Measurements from ENCODE around the gene PCDHA12.
"Not testable (repeated sequence)": the region's sequence is repeated elsewhere in the genome, so short reads cannot be mapped to it uniquely, and the experiment has no call there.

PCDHA12 gene, protein sequence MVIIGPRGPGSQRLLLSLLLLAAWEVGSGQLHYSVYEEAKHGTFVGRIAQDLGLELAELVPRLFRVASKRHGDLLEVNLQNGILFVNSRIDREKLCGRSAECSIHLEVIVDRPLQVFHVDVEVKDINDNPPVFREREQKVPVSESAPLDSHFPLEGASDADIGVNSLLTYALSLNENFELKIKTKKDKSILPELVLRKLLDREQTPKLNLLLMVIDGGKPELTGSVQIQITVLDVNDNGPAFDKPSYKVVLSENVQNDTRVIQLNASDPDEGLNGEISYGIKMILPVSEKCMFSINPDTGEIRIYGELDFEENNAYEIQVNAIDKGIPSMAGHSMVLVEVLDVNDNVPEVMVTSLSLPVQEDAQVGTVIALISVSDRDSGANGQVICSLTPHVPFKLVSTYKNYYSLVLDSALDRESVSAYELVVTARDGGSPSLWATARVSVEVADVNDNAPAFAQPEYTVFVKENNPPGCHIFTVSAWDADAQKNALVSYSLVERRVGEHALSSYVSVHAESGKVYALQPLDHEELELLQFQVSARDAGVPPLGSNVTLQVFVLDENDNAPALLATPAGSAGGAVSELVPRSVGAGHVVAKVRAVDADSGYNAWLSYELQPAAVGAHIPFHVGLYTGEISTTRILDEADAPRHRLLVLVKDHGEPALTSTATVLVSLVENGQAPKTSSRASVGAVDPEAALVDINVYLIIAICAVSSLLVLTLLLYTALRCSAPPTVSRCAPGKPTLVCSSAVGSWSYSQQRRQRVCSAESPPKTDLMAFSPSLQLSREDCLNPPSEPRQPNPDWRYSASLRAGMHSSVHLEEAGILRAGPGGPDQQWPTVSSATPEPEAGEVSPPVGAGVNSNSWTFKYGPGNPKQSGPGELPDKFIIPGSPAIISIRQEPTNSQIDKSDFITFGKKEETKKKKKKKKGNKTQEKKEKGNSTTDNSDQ

DNA sequence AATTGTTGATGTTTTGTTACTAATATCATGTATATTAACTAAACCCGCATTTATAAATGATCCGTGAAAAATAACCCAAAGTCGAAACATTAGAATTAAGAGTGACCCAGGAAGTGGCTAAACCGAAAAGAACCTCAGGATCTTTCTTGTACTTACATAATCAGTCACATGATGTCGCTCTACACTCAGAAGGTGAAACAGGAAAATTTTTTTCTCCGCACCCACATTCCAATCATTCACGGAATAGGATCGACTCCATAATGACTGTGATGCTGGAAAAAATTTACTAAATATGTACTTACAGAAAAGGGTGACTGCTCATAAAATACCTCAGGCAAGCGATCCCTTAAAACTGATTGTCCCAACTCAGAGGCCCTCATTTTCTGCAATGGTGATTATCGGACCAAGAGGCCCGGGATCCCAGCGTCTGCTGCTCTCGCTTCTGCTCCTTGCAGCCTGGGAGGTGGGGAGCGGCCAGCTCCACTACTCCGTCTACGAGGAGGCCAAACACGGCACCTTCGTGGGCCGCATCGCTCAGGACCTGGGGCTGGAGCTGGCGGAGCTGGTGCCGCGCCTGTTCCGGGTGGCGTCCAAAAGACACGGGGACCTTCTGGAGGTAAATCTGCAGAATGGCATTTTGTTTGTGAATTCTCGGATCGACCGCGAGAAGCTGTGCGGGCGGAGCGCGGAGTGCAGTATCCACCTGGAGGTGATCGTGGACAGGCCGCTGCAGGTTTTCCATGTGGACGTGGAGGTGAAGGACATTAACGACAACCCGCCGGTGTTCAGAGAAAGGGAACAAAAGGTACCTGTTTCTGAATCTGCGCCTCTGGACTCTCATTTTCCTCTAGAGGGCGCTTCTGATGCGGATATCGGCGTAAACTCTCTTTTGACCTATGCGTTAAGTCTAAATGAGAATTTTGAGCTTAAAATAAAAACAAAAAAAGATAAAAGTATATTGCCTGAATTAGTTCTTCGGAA, at the start of gene PCDHA12:
TSS of gene PCDHA12 (plus strand) at position 224 of the 981 bp plus-strand sequence. CDS start at position 389, 165 bp downstream.
- DNase-seq (ENCODE audit: low read depth in 2 of 2): no peak

DNA sequence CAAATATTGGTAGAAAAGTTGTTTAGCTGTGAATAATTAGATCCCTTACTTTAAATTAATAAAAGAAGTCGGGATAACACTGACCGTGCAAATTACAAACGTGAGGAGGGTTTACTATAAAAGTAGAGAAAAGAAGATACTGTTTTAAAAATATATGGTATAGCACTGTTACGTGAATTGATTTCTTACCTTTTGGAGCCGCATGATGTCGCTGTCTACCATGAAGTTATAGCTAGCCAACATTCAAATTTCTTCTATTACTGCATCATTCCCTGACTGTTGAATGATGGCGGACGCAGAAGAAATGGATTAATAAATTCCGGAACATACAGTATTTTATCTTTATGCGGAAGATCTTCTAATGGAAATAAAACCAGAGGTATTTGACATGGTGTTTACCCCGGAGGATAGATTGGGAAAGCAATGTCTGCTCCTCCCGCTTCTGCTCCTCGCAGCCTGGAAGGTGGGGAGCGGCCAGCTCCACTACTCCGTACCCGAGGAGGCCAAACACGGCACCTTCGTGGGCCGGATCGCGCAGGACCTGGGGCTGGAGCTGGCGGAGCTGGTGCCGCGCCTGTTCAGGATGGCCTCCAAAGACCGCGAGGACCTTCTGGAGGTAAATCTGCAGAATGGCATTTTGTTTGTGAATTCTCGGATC, 47.3 kb upstream of the PCDHA12 start, which contains the start of gene PCDHA6:
TSS of gene PCDHA6 (plus strand) at position 257 of the 658 bp plus-strand sequence. CDS start at position 389, 132 bp downstream.
- DNase-seq (ENCODE audit: low read depth in 2 of 2): no peak

DNA sequence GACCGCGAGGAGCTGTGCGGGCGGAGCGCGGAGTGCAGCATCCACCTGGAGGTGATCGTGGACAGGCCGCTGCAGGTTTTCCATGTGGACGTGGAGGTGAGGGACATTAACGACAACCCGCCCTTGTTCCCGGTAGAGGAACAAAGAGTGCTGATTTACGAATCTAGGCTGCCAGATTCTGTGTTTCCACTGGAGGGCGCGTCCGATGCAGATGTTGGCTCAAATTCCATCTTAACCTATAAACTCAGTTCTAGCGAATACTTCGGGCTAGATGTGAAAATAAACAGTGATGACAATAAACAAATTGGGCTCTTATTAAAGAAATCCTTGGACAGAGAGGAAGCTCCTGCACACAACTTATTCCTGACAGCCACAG, 46.8 kb upstream of the PCDHA12 start:
- DNase-seq (ENCODE audit: low read depth in 2 of 2): no peak

DNA sequence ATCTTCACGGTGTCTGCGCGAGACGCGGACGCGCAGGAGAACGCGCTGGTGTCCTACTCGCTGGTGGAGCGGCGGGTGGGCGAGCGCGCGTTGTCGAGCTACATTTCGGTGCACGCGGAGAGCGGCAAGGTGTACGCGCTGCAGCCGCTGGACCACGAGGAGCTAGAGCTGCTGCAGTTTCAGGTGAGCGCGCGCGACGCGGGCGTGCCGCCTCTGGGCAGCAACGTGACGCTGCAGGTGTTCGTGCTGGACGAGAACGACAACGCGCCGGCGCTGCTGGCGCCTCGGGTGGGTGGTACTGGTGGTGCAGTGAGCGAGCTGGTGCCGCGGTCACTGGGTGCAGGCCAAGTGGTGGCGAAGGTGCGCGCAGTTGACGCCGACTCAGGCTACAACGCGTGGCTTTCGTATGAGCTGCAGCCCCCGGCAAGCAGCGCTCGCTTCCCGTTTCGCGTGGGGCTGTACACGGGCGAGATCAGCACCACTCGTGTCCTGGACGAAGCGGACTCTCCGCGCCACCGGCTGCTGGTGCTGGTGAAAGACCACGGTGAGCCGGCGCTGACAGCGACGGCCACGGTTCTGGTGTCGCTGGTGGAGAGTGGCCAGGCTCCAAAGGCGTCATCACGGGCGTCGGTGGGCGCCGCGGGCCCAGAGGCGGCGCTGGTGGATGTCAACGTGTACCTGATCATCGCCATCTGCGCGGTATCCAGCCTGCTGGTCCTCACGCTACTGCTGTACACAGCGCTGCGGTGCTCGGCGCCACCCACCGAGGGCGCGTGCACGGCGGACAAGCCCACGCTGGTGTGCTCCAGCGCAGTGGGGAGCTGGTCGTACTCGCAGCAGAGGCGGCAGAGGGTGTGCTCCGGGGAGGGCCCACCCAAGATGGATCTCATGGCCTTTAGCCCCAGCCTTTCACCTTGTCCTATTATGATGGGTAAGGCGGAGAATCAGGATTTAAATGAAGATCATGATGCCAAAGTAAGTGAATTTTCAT, 45.3 kb upstream of the PCDHA12 start:
- DNase-seq (ENCODE audit: low read depth in 2 of 2): not testable (repeated sequence)

DNA sequence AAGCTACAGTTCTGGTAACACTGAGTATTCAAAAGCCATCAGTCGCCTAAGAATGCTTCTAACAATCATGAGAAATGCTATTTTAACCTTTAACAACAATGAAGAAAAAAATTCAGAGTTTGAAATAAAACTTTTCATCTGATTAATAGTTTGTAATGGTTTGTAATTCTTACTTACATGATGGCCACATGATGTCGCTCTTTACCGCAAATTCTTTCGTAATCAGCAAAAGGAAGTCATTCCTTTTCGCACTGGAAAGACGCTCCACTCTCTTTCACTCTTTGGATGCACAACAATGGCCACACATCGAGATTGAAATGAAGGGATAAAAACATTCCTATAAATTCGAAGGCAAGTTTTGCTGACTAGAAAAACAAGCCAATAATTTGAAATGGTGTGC, 41.1 kb upstream of the PCDHA12 start, which contains the start of gene PCDHA7:
TSS of gene PCDHA7 (plus strand) at position 277 of the 400 bp plus-strand sequence. CDS start at position 392, 115 bp downstream.
- no peak for DNase-seq (ENCODE audit: low read depth in 2 of 2)

DNA sequence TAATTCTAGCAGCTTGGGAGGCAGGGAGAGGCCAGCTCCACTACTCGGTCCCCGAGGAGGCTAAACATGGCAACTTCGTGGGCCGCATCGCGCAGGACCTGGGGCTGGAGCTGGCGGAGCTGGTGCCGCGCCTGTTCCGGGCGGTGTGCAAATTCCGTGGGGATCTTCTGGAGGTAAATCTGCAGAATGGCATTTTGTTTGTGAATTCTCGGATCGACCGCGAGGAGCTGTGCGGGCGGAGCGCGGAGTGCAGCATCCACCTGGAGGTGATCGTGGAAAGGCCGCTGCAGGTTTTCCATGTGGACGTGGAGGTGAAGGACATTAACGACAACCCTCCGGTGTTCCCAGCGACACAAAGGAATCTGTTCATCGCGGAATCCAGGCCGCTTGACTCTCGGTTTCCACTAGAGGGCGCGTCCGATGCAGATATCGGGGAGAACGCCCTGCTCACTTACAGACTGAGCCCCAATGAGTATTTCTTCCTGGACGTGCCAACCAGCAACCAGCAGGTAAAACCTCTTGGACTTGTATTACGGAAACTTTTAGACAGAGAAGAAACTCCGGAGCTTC, 40.6 kb upstream of the PCDHA12 start:
- DNase-seq (ENCODE audit: low read depth in 2 of 2): not testable (repeated sequence)

DNA sequence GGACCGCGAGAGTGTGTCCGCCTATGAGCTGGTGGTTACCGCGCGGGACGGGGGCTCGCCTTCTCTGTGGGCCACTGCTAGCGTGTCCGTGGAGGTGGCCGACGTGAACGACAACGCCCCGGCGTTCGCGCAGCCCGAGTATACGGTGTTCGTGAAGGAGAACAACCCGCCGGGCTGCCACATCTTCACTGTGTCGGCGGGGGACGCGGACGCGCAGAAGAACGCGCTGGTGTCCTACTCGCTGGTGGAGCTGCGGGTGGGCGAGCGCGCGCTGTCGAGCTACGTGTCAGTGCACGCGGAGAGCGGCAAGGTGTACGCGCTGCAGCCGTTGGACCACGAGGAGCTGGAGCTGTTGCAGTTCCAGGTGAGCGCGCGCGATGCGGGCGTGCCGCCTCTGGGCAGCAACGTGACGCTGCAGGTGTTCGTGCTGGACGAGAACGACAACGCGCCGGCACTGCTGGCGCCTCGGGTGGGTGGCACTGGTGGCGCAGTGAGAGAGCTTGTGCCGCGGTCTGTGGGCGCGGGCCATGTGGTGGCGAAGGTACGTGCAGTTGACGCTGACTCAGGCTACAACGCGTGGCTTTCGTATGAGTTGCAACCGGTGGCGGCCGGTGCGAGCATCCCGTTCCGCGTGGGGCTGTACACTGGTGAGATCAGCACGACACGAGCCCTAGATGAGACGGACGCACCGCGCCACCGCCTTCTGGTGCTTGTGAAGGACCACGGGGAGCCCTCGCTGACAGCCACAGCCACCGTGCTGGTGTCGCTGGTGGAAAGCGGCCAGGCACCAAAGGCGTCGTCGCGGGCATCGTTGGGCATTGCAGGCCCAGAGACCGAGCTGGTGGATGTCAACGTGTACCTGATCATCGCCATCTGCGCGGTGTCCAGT, 39.2 kb upstream of the PCDHA12 start:
- DNase-seq (ENCODE audit: low read depth in 2 of 2): no peak

DNA sequence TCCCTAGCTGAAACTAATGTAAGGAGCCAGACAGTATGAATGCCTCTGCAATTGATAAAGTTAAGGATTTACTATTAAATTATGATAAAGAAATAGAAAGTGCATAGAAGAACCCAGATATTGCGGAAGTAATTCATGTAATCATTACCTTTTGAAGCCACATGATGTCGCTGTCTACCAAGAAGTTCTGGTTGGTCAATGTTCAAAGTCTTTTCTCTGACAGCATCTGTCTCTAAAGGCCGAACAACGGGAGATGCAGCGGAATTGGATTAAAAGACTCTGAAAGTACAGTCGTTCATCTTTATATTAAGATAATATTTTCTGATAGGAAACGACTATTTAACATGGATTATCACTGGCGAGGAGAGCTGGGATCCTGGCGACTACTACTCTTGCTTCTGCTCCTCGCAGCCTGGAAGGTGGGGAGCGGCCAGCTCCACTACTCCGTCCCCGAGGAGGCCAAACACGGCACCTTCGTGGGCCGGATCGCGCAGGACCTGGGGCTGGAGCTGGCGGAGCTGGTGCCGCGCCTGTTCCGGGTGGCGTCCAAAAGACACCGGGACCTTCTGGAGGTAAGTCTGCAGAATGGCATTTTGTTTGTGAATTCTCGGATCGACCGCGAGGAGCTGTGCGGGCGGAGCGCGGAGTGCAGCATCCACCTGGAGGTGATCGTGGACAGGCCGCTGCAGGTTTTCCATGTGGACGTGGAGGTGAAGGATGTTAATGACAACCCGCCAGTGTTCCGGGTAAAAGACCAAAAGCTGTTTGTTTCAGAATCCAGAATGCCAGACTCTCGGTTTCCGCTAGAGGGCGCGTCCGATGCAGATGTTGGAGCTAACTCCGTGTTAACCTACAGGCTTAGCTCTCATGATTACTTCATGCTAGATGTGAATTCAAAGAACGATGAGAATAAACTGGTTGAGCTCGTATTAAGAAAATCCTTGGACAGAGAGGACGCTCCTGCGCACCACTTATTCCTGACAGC, 33.8 kb upstream of the PCDHA12 start, which contains the start of gene PCDHA8:
TSS of gene PCDHA8 (plus strand) at position 210 of the 985 bp plus-strand sequence. CDS start at position 345, 135 bp downstream.
- no peak for DNase-seq (ENCODE audit: low read depth in 2 of 2)

DNA sequence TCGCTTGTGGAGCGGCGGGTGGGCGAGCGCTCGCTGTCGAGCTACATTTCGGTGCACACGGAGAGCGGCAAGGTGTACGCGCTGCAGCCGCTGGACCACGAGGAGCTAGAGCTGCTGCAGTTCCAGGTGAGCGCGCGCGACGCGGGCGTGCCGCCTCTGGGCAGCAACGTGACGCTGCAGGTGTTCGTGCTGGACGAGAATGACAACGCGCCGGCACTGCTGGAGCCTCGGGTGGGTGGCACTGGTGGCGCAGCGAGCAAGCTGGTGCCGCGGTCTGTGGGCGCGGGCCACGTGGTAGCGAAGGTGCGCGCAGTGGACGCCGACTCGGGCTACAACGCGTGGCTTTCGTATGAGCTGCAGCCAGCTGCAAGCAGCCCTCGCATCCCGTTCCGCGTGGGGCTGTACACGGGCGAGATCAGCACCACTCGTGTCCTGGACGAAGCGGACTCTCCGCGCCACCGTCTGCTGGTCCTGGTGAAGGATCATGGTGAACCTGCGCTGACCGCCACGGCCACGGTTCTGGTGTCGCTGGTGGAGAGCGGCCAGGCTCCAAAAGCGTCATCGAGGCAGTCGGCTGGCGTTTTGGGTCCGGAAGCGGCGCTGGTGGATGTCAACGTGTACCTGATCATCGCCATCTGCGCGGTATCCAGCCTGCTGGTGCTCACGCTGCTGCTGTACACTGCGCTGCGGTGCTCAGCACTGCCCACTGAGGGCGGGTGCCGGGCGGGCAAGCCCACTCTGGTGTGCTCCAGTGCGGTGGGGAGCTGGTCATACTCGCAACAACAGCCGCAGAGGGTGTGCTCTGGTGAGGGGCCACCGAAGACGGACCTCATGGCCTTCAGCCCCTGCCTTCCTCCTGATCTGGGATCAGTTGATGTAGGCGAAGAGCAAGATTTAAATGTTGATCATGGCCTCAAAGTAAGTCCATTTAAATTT, 32.0 kb upstream of the PCDHA12 start:
- DNase-seq (ENCODE audit: low read depth in 2 of 2): no peak

DNA sequence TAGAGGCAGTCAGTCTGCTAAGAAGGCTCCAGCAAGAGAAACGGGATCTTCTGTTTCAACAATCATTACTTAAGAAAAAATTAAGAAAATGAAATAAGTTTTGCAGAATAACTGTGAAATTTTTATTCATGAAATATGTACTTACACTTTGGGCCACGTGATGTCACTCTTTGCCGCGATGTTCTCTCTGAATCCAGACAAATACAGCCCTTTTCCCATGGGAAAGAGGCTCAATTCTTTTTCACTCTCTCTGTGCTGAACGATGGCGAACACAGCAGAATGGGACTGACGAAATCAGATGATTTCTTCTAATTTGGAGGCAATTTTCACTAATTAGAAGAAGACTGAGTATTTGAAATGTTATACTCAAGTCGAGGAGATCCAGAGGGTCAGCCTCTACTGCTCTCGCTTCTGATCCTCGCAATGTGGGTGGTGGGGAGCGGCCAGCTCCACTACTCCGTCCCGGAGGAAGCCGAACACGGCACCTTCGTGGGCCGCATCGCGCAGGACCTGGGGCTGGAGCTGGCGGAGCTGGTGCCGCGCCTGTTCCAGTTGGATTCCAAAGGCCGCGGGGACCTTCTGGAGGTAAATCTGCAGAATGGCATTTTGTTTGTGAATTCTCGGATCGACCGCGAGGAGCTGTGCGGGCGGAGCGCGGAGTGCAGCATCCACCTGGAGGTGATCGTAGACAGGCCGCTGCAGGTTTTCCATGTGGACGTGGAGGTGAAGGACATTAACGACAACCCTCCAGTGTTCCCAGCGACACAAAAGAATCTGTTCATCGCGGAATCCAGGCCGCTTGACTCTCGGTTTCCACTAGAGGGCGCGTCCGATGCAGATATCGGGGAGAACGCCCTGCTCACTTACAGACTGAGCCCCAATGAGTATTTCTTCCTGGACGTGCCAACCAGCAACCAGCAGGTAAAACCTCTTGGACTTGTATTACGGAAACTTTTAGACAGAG, 26.7 kb upstream of the PCDHA12 start, which contains the start of gene PCDHA9:
TSS of gene PCDHA9 (plus strand) at position 244 of the 964 bp plus-strand sequence. CDS start at position 358, 114 bp downstream.
- DNase-seq (ENCODE audit: low read depth in 2 of 2): not testable (repeated sequence)

DNA sequence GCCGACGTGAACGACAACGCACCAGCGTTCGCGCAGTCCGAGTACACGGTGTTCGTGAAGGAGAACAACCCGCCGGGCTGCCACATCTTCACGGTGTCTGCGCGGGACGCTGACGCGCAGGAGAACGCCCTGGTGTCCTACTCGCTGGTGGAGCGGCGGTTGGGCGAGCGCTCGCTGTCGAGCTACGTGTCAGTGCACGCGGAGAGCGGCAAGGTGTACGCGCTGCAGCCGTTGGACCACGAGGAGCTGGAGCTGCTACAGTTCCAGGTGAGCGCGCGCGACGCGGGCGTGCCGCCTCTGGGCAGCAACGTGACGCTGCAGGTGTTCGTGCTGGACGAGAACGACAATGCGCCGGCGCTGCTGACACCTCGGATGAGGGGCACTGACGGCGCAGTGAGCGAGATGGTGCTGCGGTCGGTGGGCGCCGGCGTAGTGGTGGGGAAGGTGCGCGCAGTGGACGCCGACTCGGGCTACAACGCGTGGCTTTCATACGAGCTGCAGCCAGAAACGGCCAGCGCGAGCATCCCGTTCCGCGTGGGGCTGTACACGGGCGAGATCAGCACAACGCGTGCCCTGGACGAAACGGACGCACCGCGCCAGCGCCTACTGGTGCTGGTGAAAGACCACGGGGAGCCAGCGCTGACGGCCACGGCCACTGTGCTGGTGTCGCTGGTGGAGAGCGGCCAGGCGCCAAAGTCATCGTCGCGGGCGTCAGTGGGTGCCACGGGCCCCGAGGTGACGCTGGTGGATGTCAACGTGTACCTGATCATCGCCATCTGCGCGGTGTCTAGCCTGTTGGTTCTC, 25.1 kb upstream of the PCDHA12 start:
- DNase-seq (ENCODE audit: low read depth in 2 of 2): not testable (repeated sequence)

DNA sequence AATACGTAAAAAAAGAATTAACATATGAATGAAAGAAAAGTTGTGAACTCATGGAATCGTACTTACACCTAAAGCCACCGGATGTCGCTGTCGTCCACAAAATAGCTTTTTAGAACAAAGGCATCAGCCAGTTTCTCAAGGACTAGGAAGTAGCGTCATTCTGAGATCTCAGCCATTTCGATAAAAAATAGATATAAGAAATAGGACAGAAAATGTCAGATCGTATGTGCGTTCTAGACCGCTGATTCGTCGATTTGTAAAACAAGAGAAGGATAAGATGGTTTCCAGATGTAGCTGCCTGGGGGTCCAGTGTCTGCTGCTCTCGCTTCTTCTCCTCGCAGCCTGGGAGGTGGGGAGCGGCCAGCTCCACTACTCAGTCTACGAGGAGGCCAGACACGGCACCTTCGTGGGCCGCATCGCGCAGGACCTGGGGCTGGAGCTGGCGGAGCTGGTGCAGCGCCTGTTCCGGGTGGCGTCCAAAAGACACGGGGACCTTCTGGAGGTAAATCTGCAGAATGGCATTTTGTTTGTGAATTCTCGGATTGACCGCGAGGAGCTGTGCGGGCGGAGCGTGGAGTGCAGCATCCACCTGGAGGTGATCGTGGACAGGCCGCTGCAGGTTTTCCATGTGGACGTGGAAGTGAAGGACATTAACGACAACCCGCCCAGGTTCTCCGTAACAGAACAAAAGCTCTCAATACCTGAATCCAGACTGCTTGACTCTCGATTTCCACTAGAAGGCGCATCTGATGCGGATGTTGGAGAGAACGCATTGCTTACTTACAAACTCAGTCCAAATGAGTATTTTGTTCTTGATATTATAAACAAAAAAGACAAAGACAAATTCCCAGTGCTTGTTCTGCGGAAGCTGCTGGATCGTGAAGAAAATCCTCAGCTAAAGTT, 19.1 kb upstream of the PCDHA12 start, which contains the start of gene PCDHA10:
TSS of gene PCDHA10 (plus strand) at position 126 of the 903 bp plus-strand sequence. CDS start at position 278, 152 bp downstream.
- DNase-seq (ENCODE audit: low read depth in 2 of 2): no peak

All from activated CD8-positive, alpha-beta memory T cell treated with anti-CD3 and anti-CD28 coated beads for 4 hours (primary cell).